ENCODE data around the gene SLIT3.

SLIT3 gene

GRCh38 chr5:168903061-168903460 is 397.9 kb downstream of the SLIT3 start:
- no peak for DNase-seq

DNA sequence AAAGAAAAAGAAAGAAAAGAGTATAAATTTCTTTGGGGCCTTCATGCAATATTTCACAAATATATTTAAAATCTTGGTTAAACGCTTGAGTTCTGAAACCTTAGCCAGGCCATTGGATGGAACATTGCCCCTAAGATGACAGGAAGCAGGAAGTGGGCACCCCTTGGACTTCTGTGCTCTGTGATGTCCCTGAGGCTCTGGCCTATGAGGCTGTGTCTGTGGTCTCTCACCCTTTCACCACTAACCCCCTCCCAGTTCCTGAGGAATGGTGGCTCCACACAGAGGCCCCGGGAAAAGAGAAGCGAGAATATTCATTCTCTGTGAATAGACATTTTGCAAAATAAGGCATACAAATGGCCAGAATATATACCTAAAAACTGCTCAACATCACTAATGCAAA is 401.3 kb downstream of the SLIT3 start:
- no peak for DNase-seq

DNA sequence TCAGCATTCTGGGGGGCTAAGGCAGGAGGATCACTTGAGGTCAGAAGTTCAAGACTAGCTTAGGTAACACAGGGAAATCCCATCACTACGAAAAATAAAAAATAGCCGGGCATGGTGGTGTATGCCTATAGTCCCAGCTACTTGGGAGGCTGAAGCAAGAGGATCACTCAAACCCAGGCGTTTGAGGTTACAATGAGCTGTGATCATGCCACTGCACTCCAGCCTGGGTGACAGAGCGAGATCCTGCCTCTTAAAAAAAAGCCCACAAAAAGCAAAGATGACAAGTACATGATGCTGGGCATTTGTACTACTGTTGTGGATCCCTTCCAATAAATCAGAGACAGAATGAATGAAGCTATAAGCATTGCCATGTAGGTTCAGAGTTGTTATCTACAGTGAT is 401.7 kb downstream of the SLIT3 start:
- no peak for DNase-seq

DNA sequence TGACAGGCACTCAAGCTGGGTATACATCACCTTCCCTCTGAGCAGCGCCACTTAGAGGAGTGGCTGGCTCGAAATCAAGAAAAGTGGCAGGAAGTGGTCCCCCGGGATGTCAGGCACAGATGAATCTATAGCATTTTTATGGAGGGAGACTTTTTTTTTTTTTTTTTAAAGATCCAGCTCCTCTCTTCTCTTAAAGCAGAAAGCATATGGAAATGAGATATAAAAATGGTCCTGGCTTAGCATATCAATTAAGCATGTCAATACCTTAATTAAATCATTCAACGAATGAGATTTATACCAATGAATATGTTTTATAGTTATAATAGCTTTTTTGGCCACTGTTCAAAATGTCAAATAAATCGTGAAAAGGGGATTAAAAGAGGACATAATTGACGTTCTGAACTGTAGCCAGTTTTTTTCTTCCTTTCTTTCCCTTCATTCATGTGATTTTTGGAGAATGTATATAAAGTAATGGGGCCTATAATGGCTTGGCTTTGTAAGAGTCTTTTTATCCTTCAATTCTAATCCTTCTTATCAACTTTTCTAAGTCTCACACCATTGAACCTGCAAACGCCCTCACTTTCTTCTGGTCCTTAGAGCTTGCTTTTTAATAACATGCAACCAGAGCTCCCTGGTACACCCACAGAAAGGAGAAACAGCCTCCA is 402.6 kb downstream of the SLIT3 start:
- no peak for DNase-seq

DNA sequence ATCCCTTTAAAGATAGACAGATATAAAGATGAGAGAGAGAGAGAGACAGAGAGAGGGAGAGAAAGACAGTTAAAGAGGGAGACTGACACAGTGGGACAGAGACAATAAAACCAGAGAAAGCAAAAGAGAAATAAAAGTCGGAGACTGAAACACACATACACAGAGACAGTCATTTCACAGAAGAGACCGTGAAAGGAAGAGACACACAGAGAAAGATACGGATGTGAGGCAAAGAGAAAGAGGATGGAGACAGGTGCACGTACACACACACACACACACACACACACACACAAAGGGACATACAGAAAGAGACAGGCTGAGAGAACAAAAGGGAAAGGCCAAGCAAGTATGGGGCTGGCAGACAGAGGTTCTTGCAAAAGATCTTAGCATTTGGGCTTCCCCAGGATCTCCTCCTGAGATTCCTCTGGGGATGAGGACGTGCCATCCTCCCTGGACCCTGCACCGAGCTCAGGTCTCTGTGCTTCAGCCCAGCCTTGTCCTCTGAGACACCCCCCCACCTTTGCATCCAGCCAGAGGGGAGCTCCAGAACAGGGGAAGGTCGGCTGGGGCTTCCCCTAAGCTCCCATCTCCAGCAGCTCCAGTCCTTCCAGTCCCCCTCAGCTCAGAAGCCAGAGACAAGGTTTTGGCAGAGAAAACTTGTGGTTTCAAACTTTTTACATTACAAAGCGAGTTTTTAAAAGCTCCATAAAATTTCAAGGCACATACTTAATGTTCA is 403.4 kb downstream of the SLIT3 start:
- DNase-seq = no peak

DNA sequence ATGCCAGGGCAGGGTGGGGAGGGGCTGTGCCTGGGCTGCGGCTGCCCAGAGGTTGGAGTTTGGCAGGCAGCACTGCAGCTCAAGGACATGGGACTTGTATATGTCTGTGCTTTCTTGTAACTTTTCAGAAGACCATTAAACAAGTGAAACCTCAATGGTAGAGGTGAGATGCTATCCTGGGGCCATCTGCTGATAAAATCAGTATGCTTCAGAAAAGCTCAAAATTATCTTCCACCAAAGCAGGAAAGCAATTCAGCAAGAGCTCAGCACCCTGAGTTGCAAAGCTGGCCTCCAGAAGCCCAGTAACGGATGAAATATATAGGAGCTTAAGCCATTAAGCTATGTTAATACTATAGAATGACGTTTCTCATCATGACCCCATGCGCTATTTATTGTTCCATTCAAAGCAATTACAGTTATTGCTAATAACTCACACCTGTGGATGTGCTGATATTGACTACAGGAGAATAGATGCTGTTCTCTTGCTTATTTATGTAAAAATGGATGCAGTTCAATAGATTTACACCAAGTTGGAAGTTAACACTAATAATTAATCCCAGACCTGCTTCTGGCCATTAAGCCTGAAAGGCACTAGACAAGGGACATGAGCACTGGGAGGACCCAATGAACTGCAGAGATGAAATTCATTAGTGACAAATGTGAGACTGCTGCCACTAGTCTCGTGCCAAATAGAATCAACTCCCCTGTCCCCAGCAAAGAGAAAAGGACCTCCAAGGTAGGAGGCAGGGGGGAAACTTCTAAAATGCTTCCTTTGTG is 405.5 kb downstream of the SLIT3 start:
- DNase-seq = no peak

DNA sequence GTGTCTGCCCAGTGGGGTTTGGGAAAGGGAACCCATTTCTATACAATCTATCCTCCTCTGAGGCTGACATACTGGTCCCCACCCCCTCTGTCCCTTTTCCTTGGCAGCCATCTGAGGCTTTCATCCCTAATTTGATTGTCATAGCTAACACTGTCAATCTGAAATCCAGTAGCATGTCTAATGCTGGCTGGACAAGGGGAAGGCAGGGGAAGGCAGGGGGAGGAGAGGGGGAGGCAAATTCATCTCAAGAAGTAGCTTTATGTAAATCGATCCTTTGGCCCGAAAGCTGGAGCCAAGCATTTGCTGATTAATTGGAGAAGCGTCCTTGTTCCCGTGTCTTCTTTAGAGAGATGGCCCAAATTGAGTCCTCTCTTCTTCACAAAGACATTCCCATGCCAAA is 407.7 kb downstream of the SLIT3 start:
- DNase-seq = no peak

- DNase-seq = no peak
These were observed 408.2 kb downstream of the SLIT3 start for GRCh38 chr5:168892618-168893186.

GRCh38 chr5:168890816-168891812 is 409.8 kb downstream of the SLIT3 start:
- no peak for DNase-seq

DNA sequence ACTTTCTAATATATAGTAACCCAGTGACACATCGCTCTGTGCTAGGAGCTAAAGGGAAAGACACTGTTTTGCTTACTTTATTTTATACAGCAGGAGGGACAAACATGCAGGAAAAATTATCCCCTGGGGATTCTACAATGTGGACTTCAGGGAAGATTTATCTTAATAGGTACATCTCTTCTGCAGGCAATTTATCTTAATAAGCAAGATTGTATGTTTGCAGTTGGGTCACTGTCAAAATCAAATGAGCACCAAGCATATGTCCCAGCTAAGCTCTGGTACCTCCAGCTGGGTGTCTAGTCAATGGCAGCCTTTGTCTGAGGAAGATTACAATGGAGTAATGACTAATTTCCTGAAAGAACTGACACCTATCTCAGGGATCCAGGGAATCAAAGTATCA is 411.9 kb downstream of the SLIT3 start:
- DNase-seq = no peak

GRCh38 chr5:168887931-168888330 is 413.0 kb downstream of the SLIT3 start:
- no peak for DNase-seq

DNA sequence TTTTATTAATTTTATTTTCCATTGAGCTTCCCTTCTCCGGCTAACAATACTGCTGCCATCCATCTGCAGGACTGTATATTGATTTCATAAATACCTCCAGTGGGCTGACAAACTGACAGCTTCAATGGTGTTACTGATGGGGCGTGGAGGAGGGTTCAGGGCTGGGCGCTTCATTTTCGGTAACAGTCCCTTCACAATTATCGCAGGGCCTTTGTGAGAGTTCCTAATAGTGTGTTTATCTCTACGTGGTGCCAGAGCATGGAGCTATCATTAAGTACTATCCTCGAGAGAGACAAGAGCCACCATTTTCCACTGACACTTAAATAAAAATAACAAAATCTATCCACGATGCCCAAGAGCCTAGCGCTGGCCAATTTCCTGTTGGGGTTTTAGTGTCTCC is 414.8 kb downstream of the SLIT3 start:
- no peak for DNase-seq

DNA sequence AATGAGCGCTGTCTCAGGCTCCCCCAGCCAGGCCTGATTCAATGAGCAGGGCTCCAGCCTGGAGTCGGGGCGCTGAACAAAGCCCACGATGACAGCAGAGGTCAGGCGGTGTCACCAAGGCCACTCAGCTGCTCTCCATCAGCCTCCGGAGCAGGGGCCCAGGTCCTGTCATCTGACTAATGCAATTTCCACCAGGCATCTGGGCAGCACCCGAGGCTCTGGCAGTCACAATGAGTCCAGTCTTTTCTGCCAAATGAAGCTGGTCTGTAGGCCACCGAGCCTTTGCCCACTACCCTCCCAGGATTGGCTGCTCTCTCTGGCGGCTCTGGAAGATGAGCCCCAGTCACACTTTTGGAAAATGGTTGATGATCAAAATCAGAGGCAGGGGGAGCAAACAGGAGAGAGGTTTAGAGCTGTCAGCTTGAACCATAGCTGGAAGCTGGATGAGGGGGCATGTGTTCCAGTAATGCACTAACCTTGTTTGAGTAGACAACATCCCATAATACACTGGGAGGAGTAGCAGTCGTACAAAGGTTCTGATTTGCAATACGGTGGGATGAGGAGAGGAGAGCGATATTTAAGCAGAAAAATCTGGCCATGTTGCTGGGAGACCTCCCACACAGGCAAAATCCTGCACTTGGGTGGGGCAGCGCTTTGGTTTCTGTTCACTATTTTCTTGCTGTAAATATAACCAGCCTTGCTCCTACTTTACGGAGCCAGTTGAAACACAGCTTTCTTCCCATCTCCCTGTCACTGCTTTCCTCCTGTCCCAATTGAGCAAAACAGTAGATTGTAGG is 415.4 kb downstream of the SLIT3 start:
- DNase-seq = no peak

- DNase-seq = no peak
These were observed 416.9 kb downstream of the SLIT3 start for GRCh38 chr5:168883991-168884390.

DNA sequence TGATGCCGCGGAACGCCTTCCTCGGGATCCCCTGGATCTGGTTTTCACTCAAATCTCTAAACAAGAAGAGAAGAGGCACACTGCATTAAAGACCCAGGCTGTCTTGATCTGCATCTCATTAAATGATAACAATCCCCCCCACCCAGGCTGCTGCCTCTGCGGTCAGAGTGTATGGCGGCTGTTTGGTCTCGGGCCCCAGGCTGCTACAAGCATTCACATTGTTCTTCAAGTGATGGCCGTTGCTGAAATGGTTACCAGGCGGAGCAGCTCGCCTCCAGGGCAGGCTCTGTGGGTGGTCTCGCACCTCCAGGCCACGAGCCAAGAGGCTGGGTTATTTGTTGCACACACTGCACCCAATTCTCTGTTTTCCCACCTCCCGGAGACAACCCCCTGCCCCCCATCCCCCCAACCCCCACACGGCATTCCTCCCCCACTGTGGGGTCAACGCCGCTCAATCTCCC is 417.6 kb downstream of the SLIT3 start:
- DNase-seq = no peak

GRCh38 chr5:168882283-168882682 is 418.7 kb downstream of the SLIT3 start:
- no peak for DNase-seq

DNA sequence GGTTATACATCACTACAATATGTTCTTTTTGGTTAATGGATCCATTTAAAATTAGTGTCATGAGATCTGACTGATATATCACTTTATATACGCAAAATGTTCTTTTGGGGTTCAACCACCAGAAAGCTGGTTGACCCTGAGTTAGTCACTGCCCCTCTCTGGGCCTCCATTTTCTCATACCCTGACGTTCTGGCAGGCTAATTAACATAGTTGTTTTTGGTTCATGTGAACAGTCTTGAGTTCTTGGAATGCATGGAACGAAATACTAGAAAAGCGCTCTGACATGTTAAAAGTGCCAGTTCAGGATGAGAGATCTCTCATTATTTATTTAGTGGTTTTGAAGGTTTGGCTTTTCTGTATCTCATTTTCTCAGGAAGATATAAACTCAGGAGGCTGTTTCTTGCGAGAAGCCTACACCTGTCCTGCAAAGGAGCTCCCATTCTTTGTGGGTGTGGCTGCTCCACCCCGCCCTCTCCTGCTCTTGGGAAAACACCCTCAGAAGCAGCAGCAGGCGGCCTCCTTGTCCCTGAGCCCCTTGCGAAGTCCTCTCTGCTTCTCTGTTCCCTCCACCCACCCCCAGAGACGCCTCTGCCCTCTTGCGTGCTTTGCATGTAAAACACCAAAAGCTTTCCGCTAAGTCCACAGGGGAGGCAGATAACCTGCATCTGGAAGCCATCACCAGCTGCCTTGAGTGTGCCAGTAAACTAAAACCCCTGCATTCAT is 419.4 kb downstream of the SLIT3 start:
- no peak for DNase-seq

- no peak for DNase-seq
These were observed 421.0 kb downstream of the SLIT3 start for GRCh38 chr5:168879929-168880328.

- DNase-seq = no peak
These were observed 421.6 kb downstream of the SLIT3 start for GRCh38 chr5:168879331-168879730.

GRCh38 chr5:168878135-168878745 is 422.7 kb downstream of the SLIT3 start:
- DNase-seq = no peak
